Measurements from ENCODE around the gene CCL22.

Gene CCL22

GRCh38 chr16:57377080-57377841 is 18.7 kb downstream of the CCL22 start:
- DNase-seq, result no peak

DNA sequence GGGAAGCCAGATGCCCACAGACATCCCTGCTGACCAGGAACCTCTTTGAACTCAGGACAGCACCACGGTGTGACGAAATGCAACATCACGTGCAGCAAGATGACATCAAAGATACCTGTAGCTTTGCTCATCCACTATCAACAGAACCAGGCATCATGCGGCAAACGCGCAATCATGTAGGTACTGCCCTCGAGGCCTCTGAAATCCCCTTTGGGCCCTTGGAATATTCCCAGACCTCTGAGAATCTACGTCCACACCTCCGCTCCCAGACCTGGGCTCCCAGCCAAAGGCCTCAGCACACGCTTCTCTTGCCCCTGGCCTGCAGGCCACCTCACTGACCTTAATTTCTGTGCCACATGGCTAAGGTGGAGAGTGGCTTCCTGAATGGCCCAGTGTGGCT is 21.0 kb downstream of the CCL22 start:
- DNase-seq, result no peak

GRCh38 chr16:57380671-57381462 is 22.3 kb downstream of the CCL22 start:
- no peak for DNase-seq

GRCh38 chr16:57381791-57382534 is 23.4 kb downstream of the CCL22 start:
- DNase-seq, result no peak

DNA sequence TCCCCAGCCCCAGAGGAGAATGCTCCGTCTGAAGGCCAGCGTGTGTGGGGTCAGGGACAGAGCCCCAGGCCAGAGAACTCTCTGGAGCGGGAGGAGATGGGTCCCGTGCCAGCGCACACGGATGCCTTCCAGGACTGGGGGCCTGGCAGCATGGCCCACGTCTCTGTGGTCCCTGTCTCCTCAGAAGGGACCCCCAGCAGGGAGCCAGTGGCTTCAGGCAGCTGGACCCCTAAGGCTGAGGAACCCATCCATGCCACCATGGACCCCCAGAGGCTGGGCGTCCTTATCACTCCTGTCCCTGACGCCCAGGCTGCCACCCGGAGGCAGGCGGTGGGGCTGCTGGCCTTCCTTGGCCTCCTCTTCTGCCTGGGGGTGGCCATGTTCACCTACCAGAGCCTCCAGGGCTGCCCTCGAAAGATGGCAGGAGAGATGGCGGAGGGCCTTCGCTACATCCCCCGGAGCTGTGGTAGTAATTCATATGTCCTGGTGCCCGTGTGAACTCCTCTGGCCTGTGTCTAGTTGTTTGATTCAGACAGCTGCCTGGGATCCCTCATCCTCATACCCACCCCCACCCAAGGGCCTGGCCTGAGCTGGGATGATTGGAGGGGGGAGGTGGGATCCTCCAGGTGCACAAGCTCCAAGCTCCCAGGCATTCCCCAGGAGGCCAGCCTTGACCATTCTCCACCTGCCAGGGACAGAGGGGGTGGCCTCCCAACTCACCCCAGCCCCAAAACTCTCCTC is 24.1 kb downstream of the CCL22 start:
- no peak for DNase-seq

DNA sequence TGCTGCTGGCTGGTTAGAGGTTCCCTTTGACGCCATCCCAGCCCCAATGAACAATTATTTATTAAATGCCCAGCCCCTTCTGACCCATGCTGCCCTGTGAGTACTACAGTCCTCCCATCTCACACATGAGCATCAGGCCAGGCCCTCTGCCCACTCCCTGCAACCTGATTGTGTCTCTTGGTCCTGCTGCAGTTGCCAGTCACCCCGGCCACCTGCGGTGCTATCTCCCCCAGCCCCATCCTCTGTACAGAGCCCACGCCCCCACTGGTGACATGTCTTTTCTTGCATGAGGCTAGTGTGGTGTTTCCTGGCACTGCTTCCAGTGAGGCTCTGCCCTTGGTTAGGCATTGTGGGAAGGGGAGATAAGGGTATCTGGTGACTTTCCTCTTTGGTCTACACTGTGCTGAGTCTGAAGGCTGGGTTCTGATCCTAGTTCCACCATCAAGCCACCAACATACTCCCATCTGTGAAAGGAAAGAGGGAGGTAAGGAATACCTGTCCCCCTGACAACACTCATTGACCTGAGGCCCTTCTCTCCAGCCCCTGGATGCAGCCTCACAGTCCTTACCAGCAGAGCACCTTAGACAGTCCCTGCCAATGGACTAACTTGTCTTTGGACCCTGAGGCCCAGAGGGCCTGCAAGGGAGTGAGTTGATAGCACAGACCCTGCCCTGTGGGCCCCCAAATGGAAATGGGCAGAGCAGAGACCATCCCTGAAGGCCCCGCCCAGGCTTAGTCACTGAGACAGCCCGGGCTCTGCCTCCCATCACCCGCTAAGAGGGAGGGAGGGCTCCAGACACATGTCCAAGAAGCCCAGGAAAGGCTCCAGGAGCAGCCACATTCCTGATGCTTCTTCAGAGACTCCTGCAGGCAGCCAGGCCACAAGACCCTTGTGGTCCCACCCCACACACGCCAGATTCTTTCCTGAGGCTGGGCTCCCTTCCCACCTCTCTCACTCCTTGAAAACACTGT is 25.0 kb downstream of the CCL22 start:
- DNase-seq, result no peak

DNA sequence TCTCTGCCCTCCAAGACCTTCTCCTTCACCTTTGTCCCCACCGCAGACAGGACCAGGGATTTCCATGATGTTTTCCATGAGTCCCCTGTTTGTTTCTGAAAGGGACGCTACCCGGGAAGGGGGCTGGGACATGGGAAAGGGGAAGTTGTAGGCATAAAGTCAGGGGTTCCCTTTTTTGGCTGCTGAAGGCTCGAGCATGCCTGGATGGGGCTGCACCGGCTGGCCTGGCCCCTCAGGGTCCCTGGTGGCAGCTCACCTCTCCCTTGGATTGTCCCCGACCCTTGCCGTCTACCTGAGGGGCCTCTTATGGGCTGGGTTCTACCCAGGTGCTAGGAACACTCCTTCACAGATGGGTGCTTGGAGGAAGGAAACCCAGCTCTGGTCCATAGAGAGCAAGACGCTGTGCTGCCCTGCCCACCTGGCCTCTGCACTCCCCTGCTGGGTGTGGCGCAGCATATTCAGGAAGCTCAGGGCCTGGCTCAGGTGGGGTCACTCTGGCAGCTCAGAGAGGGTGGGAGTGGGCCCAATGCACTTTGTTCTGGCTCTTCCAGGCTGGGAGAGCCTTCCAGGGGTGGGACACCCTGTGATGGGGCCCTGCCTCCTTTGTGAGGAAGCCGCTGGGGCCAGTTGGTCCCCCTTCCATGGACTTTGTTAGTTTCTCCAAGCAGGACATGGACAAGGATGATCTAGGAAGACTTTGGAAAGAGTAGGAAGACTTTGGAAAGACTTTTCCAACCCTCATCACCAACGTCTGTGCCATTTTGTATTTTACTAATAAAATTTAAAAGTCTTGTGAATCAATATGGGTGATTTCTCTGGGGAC is 25.9 kb downstream of the CCL22 start:
- DNase-seq, result no peak

DNA sequence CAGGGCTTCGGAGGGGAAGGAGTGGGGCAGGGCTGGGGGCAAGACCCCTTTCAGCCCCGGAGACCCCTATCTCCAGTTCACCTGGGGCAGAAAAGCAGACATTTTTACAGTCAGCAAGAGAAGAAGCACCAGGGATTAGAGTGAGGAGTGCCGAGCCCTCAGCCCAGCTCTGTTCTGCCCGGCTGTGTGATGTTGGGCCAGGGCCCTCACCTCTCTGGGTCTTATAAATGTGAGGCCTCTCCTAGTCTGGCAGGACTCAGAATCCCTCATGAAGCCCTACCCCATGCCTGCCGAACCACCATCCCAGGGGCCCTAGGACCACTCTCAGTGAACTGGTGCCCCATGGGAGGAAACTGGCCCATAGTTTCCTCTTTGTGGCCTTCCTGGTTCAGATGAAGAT is 26.5 kb downstream of the CCL22 start:
- DNase-seq, result no peak

DNA sequence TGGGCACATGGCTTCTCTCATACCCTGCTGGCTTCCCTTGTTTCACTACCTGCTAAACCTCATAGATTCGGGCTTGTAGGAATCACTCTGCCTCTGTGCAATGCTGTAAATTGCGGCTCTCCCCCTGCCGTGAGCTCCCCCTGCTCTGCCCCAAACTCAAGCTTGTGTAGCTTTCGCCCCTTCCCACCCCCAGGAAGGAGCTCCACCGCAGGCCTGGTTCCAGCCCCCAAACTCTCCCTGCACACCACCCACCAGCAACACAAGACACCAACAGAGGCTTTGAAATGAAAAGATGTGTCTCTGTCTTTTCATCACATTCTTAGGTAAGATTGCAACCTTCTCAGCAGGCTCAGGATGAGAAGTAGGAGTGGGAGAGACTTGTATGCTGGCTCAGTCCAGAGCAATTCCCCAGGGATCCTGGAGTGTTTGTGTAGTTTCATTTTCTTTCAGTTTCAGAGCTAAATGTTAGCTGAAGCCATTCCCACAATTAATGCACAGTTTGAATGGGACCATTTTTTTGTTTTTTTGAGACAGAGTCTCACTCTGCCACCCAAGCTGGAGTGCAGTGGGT is 27.9 kb downstream of the CCL22 start:
- DNase-seq, result no peak

DNA sequence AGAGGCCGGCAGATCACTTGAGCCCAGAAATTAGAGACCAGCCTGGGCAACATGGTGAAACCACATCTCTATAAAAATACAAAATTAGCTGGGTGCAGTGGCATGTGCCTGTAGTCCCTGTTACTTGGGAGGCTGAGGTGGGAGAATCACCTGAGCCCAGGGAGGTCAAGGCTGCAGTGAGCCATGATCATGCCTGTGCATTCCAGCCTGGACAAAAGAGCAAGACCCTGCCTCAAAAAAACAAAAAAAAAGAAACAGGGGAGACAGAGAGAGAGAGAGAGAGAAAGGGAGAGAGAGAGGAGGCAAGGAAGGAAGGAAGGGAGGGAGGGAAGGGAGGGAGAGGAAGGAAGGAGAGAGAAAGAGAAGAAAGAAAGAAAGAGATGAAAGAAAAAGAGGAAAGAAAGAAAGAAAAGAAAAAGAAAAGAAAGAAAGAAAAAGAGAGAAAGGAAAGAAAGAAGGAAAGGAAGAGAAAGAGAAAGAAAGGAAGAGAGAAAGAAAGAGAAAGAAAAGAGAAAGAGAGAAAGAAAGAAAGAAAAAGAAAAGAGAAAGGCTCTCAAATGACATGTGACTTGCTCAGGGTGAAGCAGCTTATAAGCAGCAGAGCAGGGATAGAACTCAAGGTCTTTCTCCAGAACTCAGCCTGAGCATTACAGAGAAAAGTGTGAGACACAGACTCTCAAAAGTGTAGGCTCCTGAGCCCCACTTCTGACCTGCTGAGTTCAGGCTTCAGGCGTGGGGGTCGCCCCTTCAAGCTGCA is 29.2 kb downstream of the CCL22 start:
- DNase-seq, result no peak

GRCh38 chr16:57388359-57389086 is 29.9 kb downstream of the CCL22 start:
- DNase-seq, result no peak

GRCh38 chr16:57389087-57389468 is 30.5 kb downstream of the CCL22 start:
- DNase-seq, result no peak

DNA sequence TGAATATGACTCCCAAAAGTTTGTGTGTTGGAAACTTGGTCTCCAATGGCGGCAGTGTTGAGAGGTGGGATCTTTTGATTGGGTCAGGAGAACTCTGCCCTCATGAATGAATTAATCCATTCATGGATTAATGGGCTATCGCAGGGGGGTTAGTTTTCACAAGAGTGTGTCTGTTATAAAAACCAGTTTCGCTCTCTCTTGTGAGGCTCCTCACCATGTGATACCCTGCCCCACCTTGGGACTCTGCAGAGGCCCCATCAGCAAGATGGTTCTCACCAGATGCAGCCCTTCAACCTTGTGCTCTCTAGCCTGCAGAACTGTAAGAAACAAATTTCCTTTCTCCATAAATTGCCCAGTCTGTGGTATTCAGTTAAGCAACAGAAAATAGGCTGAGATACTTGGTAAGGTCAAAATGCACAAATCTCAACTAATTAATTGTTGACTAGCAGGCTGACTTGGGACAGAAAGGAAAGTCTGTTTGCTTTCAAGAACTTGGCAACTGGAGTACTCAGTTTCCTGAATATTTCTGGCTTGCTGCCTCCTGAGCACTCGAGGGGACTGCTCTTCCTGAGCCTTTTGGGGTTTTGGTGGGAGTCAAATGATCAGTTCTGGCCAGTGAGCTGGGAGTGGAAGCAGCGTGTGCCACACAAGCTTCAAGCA is 32.2 kb downstream of the CCL22 start:
- no peak for DNase-seq

DNA sequence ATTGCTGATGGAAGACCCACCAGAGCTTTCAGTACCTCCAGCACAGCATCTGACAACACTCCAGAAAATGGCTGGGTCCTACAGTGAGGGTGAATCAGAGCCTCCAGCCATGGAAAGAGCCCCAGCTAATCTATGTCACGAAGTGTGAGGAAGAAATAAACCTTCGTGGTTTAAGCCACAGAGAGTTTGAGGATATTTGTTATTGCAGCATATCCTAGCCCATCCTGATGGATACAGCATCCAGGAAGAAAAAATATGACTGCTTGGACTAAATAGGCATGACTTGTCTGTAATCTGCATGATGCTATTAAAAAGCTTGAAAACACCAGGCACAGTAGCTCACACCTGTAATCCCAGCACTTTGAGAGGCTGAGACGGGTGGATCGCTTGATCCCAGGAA is 32.7 kb downstream of the CCL22 start:
- DNase-seq, result no peak

DNA sequence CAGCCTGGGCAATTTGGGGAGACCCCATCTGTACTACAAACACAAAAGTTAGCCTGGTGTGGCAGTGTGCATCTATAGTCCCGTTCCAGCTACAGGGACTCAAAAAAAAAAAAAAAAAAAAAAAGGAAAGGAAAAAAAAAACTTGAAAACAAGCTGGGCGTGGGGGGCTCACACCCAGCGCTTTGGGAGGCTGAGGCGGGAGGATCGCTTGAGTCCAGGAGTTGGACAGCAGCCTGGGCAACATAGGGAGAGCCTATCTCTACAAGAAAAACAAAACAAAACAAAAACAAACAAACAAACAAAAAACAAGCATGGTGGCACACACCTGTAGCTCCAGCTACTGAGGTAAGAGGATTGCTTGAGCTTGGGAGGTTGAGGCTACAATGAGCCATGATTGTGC is 33.1 kb downstream of the CCL22 start:
- no peak for DNase-seq

GRCh38 chr16:57392694-57393093 is 34.1 kb downstream of the CCL22 start:
- DNase-seq, result no peak

DNA sequence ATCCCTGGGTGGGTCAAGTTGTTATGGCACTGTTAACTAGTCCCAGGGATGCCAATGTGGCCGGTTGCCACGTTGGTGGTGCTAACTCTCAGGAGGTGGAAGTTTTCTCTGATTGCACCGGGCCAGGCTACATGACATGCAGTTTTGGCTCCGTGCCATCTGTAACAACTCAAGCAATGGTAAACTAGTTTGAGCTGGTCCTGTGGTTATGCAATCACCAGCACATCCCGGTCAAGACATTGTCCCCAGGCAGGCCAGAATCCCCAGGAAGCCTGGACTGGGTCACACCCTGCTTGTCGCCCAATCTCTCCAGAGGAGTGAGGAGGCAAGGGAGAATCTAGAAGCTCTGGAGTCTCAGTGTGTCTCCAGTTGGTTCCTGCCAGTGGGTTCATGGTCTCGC is 35.9 kb downstream of the CCL22 start:
- no peak for DNase-seq

DNA sequence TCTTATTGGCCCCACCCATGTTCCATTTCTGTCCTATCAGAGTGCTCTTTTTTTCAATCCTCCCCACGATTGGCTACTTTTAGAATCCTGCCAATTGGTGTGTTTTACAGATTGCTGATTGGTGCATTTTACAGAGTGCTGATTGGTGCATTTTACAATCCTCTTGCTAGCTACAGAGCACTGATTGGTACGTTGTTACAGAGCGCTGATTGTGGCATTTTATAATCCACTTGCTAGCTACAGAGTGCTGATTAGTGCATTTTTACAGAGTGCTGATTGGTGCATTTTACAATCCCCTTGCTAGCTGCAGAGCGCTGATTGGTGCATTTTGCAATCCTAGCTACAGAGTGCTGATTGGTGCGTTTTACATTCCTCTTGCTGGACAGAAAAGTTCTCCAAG is 36.4 kb downstream of the CCL22 start:
- DNase-seq, result no peak

All from NCI-H524 treated with DMSO at 0.1 percent for 48 hours (cell line).